Left ventricle myocardium superior (tissue), 1 donor: ENCODE measurements around the gene GAPVD1. TPM values are rescaled to one million over a fixed set of nuclear protein-coding genes. Genes with fewer than 3 reads are reported as not detected.
"Not testable (repeated sequence)": the region's sequence is repeated elsewhere in the genome, so short reads cannot be mapped to it uniquely, and the experiment has no call there.

Source experiments
- ATAC-seq: fragments of 200-7000 bp; cut with Tn5 transposase; one replicate; pipeline ENCODE4 v1.9.1; 2020; ENCODE audit warnings: mild to moderate bottlenecking, moderate library complexity
- DNase-seq: peaks from one replicate; pipeline ENCODE4 v3.0.0-alpha.2; 2020
- intact Hi-C: fragments of 100-400 bp; cut with micrococcal nuclease; formaldehyde crosslinking; loops from one replicate; pipeline ENCODE4 v1.11.0; 2022
- total RNA-seq: library from RNA; stranded (reverse); fragmentation: NEBNext Ultra II Directional; extraction: Animal tissue kit (Norgen Biotek cat#: 25700); gene quantifications from one replicate; pipeline ENCODE4 v1.2.1, GENCODE V29; 2021
- donor health status: DM: no; HTN: yes; CAD: no; lungs with severe emphysema.

Gene GAPVD1
- total RNA-seq, 1 donor from 2014 or later: 30.5 TPM

DNA sequence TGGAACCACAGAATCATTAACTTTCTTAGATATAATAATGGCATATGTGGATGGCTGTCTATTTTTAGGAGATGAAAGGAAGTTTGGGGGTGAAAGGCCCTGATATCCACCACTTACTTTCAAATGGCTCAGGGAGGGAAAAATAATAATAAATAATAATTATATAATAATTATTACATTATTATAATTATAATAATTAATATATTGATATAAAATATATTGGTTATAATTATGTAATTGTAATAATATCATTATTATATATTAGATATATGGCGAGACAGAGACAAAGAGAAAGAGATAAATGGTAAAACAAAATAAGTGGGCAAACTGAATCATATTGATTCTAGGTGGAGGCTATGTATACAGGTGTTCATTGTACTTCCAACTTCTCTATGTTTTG is 136.6 kb downstream of the GAPVD1 start:
- DNase-seq (no peak), ATAC-seq (no peak)
- intact Hi-C loops: no loop called here

DNA sequence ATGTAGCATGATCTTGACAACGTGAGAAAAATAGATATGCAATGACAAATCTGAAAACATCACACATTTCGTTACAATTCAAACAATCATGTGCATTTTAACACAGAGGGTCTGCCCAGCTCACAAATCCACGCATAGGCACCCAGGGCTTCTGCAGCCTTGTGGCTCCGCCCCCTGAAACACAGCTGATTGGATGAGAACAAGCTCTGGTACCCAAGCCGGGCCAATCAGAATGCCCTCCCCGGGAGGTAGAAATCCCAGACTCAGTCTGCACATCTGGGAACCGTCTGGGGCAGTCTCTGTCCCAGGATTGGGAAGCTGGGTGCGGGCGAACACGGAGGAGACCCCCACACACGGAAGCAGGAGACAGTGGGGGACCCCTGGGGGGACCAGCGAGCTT is 137.5 kb downstream of the GAPVD1 start:
- ATAC-seq (no peak), DNase-seq (no peak)
- intact Hi-C loops: no loop called here

DNA sequence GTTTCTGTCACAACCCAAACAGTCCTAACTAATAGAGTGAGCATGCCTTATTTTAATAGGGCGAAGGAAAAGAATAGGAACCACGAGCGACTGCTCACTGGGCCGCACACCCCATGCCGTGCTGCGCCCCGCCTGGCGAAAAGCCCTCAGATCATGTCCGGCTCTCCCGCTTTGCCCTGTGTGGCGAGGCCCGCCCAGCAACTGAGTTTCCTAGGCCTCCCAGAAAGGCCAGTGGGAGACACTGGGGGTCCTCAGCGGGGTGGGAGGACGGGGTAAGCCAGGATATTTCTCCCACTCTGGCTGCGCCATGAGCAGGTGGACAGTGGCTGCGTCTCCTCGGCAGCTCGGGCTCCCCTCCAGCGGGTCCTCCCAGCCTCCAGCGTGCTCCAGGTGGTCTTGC is 138.0 kb downstream of the GAPVD1 start:
- intact Hi-C loops: no loop called here
- ATAC-seq (no peak), DNase-seq (no peak)

DNA sequence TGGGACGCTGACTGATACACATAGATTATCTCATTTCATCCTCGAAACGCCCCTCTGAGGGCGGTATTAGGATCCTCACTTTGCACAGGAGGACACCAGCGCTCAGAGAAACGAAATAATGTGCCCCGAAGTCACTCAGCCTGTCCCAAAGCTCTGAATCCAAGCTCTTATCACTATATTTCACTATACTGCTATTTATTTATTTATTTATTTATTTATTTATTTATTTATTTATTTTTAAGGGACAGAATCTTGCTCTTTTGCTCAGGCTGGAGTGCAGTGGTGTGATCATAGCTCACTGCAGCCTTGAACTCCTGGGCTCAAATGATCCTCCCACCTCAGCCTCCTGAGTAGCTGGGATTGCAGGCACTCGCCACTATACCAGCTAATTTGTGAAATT is 138.6 kb downstream of the GAPVD1 start:
- DNase-seq, intact Hi-C loops, ATAC-seq: not testable (repeated sequence)

DNA sequence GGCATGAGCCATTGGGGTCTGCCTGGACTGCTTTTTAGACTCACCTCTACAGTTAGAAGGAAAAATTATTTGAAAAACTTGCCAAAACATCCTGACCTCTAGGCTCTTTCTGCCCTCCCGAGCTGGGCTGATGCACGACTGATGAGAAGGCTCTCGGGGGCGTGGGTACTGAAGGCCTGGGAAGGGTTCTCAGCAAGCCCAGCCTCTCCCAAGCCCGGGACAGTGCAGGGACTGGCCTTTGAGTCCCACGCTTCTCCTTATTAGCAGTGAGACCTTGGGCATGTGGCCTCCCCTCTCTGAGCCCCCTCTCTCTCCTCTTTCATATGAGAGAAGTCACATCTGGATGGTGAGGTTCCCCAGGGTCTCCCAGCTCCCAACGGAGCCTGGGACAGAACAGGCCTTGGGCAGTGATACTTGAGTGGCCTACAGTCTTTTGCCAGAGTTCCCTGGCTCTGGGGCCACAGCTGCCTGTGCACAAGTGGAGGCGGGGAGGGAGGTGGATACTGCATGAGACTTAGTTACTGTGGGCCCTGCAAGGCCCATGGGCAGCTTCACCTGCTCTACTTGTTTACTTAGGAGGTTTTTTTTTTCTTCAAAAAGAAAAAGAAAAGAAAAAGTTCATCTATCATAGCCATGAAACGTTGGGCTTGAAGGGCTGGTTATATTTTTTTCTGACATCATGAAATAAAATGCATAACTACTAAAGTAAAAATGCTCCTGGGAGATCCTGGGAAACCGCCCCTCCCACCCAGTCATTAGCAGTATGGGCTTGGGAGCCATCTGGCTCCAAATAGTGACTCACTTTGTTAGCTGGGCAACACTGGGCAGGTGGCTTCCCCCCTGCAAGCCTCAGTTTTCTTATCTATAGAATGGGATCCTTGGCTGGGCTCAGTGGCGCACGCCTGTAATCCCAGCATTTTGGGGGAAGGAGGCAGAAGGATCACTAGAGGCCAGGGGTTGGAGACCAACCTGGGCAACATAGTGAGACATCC is 139.4 kb downstream of the GAPVD1 start:
- DNase-seq (no peak), ATAC-seq (no peak)
- intact Hi-C loops: no loop called here

DNA sequence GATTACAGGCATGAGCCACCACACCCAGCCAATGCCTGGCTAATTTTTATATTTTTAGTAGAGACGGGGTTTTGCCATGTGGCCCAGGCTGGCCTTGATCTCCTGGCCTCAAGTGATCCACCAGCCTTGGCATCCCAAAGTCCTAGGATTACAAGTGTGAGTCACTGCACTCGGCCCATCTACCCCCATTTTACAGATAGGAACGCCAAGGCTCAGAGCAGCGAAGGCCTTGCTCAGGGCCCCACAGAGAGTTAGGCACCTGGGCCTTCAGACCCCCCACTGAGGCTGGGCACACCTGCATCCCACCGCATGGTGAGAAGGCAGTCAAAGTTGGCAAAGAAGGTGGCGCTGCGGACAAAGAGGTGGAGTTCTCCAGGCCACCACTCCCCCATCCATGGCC is 143.1 kb downstream of the GAPVD1 start:
- ATAC-seq (no peak), DNase-seq (no peak)
- intact Hi-C loops: no loop called here

DNA sequence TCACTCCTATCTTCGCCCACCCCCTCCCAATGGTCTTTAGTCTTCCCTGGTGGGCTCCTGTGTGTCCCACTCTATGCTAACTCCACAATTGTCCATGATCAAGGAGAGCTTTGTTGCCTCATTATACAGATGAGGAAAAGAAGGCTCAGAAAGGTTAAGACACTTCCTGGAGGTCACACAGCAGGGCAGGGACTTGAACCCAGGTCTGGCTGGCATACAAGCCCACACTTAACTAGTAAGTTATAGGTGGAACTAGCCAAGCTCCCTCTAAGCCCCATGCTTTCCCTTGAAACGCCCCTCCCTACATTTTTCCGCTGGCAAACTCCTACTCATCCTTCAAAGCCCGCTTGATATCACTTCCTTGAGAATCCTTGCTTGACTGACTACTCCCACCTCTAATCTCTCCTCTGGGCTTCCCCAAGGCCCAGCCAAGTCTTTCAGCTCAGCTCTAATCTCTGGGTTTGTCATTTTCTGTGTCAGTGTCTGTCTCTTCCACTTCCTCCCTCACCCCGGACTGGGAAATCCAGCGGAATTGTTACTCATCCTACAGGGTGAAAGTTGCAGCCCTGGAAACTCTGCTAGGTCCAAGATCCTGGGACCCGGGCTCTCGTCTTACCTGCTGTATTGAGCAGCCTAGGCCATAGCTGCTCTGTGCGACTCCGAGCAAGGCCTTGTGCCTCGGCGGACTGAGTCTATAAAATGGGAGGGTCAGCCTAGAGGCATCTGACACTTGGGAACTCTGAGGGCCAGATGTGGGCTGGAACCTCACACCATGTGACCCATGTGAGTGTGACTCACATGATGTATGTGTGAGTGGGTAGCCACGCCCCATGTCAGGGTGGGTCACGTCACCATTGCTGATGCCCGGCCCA is 144.5 kb downstream of the GAPVD1 start:
- ATAC-seq: no peak
- no peak for DNase-seq
- intact Hi-C loops: no loop called here

DNA sequence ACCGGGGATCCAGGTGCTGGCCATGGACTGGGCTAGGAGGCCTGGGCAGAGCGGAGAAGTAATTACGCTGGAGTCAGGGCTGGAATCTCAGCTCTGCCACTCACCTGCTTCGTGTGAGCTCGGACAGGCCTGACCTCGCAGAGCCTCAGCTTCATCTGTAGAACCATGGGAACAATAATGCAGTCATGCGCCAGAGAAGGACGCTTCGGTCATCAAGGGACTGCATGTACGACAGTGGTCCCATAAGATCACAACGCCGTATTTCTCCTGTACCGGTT is 145.1 kb downstream of the GAPVD1 start:
- ATAC-seq (no peak), DNase-seq (no peak)
- intact Hi-C loops: no loop called here

DNA sequence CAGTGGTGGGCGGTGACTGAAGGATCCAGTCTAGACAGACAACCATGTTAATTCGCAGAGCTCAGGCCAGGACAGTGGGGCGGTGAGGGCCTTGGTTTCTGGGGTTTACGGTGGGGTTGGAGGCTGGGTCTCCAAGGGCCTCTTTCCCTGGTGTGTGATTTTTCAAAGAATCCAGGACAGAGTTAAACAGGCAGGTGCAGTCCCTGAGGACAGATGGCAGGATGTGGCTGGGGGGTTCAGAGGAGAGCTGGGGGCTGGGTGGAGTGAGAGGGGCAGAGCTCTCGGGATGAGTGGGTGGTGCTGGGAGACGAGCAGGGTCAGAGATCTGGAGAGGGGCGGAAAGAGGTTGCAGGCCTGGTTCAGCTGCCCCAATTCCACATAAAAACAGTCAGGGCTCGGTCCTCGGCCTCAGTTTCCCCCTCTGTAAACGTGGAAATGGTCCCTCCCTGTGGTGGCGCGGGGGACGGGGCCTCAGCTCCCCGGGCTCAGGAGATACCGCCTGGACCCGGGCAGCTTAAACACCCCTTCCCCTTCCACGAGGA is 145.9 kb downstream of the GAPVD1 start:
- ATAC-seq: peak; percentile 16
- no peak for DNase-seq
- intact Hi-C loops: no loop called here

DNA sequence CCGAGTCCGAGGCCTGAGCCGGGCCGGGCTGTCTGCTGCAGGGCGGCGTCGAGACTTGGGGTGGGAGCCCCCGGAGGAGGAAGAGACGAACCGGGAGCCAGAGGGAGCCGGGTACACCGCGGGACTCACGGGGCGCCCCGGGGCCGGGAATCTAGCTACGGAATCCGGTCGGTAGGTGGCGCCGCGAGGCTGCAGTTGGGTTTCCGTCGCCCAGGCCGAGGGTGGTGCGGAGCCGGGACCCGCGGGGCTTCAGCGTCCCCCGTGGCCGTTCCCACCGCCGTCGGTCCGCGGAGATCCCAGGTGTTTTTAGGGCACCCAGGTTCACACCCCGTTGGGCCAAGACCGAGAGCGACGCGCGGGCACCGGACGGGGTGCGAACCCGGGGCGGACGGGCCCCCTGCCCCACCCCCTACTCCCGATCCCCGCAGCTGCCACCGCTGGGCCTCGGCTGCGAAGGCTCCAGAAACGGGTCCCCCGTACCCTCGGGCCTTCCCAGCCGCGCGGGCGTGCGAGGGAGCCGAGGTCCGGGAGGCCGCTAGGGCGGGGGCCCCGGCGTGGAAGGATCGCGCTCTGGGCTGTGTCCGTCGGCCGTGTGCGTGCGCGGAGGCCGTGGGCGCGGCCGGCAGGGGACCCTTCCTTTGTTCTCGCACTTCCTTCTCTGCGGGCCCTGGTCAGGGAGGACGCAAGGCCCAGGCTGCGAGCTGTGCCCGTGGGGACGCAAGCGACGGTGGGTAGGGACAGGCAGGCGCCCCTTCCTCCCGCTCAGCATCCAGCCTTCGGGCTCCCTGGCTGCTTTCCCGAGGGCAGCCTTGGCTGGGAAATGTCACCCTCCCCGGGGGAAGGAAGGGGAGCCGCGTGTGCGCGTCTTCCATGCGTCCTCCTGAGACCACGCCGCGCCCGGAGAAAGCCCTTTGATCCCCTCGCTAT is 146.6 kb downstream of the GAPVD1 start:
- intact Hi-C loops: no loop called here
- peak; percentile 94 for ATAC-seq
- DNase-seq: peak; percentile 87

DNA sequence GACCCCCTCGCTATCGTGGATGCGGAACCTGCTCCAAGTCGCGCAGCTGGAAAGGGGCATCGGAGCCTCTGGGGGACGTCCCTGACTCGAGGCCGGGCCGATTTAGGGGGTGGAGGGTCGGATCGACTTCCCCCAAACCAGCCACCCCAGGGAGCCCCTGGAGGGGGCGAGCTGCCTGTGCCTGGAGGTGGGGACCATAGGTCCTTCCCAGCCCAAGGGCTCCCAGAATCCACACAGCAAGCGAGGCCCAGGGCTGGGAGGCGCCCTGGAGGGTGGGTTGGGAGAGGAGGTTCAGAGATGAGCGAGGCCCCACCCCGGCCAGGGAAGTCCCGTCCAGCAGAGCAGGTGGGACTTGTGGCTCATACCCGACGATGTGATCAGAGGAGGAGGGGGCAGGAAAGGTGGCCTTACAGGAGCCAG is 147.6 kb downstream of the GAPVD1 start:
- ATAC-seq (no peak), DNase-seq (no peak)
- intact Hi-C loops: no loop called here

DNA sequence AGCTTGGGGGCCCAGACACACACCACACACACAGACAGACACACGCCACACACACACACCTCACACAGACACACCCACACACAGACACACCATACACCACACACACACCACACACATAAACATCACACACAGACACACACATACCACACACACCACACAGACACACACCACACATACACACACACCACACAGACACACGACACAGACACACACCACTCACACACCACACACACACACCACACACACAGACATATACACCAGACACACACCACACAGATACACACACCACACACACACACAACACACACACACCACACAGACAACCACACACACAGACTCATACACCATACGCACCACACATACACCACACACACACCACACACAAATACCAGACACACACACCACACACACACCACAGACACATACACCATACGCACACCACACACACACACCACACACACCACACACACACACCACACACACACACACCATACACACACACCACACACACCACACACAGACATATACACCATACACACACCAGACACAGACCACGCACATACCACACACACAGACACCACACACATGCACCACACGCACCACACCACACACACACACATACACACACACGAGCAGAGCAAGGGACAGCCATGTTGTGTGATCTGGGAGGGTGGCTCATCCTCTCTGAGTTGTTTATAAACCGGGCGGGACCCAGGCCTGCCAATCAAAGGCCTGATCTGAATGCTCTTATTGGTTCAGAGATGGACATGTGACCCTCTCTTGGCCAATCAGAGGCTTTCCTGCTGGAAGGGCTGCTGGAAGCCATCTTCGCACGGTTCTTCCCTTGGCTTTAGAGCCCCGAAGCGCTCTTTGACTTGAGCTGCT is 148.3 kb downstream of the GAPVD1 start:
- ATAC-seq: no peak
- intact Hi-C loops: no loop called here
- no peak for DNase-seq

DNA sequence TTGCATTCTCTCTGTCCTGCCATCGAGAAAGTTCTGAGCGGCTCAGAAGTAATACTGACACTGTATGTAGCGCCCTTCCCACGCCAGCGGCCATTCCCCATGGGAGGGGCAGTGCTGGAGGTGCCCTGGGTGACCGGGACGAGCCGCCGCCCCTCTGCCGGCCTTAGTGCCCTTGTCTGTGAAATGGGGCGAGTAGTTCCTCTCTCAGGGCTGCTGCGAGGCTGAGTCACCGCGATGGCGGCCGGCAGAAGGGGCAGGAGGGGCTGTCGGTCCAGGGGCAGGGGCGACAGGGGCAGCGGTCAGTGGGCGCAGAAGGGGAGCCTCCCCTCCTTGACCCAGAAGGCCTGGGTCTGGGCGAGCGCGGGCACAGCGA is 148.9 kb downstream of the GAPVD1 start:
- intact Hi-C loops: no loop called here
- ATAC-seq: no peak
- DNase-seq: no peak

DNA sequence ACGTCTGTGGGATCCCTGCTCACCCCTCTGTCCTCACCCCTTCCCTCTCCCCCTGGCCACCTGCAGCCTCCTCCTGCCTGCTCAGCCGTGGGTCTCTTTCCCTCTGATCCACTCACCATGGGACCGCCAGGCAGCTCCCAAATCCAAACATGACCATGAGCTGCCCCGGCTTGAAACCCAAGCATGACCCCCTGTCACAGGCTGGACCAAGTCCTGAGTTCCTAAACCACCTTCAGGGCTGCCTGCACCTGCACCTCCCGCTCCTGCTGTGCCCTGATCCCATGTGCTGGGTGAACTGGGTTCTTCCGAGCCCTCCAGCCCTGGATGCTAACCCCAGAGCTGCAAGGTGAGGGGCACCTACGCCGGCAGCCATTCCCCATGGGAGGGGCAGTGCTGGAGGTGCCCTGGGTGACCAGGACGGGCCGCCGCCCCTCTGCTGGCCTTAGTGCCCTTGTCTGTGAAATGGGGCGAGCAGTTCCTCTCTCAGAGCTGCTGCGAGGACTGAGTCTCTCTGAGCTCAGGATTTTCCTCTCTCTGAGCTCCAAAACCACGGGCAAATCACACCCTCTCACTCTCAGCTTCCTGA is 149.6 kb downstream of the GAPVD1 start:
- ATAC-seq (no peak), DNase-seq (no peak)
- intact Hi-C loops: no loop called here

DNA sequence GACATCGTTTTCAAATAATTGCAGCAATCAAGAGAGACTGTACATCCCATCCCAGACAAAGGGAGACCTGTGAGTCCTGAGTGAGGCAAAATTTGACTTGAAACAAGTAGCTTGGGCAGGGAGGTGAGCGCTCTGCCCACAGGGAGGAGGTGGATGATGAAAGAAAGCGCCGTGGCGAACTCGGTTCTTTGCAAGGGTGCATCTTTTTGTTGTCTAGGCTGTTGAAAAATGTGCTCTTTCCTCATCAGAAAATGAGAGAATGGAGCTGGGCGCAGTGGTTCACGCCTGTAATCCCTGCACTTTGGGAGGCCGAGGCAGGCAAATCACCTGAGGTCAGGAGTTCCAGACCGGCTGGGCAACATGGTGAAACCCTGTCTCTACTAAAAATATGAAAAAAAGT is 150.5 kb downstream of the GAPVD1 start:
- intact Hi-C loops: no loop called here
- ATAC-seq: no peak
- DNase-seq: no peak

DNA sequence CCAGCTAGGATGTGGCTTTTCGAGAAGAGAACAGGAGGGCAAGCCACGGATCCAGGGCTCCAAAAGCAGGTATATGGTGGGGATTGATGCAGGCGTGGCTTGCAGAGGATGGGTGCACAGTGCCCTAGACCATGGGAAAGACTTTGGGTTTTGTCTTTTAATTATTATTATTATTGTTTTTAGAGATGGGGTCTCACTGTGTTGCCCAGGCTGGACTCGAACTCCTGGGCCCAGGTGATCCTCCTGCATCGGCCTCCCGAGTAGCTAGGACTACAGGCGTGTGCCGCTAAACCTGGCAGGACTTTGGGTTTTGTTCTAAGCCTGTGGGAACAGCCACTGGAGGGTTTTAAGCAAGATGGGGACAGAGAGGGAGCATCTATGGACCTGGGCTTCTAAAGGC is 152.0 kb downstream of the GAPVD1 start:
- intact Hi-C loops: no loop called here
- ATAC-seq (no peak), DNase-seq (no peak)

DNA sequence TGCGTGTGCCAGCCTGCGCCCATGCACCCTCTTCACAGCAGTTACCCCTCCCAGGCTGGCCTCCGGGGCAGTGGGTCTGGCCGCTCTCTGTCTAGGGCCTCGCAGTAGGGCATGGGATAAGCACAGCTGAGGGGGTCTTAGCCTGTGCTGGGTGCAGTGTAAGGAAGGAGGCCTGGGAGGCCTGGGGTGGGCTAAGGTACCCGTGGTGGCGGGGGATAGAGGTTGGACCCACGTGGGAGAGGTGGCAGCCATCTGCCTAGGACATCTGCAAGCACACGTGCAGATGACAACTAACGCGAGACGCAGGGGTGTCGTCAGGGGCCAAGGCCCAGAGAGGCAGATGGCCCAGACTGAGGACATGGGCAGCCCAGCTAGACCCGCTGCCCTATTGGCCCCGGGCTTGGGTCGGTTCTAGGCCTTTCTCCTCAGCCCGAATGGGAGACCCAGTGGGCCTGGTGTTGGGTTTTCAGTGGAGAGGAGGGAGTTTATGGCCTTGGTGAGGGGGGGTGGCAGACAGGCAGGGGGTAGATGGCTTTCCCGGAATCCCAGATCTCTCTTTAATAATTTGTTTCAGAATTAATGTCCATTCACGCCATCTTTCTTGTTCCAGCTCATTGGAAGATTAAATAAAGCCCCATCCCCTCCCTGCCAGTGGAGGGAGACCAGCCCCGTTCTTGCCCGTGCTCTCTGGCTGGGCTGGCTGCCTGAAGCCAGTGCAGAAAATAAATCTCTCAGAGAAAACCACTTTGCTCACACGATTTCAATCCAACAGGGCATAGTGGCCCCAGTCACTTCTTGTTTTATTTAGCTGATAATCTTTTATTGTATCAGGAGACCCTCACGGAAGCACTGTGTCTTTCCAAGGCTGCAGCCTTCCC is 154.2 kb downstream of the GAPVD1 start:
- ATAC-seq (peak; percentile 43), DNase-seq (no peak)
- intact Hi-C loops: no loop called here
